ENCODE measurements around the gene TNS4.

TNS4 gene

DNA sequence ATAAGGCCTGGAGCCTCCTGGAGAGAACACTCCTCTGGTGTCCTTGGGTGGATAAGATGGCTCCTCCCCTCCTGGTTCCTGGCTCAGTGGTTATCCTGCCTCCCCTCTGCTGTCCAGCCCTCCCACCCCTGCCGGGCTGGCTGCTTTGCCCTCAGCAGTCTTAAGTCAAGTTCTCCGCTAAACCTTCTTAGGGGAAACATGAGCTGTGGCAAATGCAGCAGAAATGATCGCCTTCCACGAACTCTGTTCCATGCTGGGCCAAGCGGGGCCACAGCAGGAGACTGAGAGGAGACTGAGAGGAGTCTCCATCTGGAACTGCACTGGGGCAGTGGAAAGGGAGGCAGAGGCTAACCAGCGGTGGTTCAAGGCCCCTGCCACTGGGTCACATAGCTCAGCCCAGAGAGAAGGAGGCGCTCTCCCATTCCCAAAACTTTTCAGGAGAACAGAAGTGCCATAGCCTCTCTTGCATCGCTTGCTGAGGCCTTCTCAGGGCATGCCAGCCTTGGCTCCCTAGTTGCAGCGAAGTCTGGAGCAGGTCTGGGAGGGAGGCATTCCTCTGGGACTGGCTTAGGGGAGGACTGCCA lies 26.9 kb downstream of the TNS4 start:
- no peaks in the 10 kb centered on the region for H3K36me3 ChIP-seq (replicated peaks; ENCODE audit: insufficient read depth, low read length)
- no peaks in the 10 kb centered on the region for H3F3A ChIP-seq (ENCODE audit: insufficient read depth, low read length)
- no peaks in the 10 kb centered on the region for H3K79me2 ChIP-seq (ENCODE audit: low read length)
- peaks cover 35% of the 10 kb centered on the region for H3K27me3 ChIP-seq (replicated peaks; ENCODE audit: insufficient read depth, low read length)
- DNase-seq: no peak
- no peaks in the 10 kb centered on the region for H3K4me1 ChIP-seq (ENCODE audit: low read length)
- H2AFZ ChIP-seq (ENCODE audit: low read length): no peak overlapping the region
- no peak overlapping the region for H3K9ac ChIP-seq (ENCODE audit: low read length)
- no peaks in the 10 kb centered on the region for H3K9me3 ChIP-seq (replicated peaks; ENCODE audit: insufficient read depth, low read length)
- H4K20me1 ChIP-seq (ENCODE audit: insufficient read depth, low read length): no peaks in the 10 kb centered on the region
- no peak overlapping the region for H3K4me2 ChIP-seq (ENCODE audit: low read depth, low read length)
- H3K4me3 ChIP-seq (ENCODE audit: low read length): no peak overlapping the region
- TF ChIP-seq EZH2 (optimal IDR thresholded peaks at IDR 0.05; ENCODE audit: low read depth, low read length): no peak
- TF ChIP-seq EZH2phosphoT487 (IDR thresholded peaks at IDR 0.05; ENCODE audit: low read length): no peak
- TF ChIP-seq, protein P1, sequence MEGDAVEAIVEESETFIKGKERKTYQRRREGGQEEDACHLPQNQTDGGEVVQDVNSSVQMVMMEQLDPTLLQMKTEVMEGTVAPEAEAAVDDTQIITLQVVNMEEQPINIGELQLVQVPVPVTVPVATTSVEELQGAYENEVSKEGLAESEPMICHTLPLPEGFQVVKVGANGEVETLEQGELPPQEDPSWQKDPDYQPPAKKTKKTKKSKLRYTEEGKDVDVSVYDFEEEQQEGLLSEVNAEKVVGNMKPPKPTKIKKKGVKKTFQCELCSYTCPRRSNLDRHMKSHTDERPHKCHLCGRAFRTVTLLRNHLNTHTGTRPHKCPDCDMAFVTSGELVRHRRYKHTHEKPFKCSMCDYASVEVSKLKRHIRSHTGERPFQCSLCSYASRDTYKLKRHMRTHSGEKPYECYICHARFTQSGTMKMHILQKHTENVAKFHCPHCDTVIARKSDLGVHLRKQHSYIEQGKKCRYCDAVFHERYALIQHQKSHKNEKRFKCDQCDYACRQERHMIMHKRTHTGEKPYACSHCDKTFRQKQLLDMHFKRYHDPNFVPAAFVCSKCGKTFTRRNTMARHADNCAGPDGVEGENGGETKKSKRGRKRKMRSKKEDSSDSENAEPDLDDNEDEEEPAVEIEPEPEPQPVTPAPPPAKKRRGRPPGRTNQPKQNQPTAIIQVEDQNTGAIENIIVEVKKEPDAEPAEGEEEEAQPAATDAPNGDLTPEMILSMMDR (IDR thresholded peaks at IDR 0.05; ENCODE audit: low read length): no peak
- H3K9me2 ChIP-seq (replicated peaks; ENCODE audit: insufficient read depth, low read length): no peaks in the 10 kb centered on the region
- no peak overlapping the region for H3K27ac ChIP-seq (ENCODE audit: low read length)

GRCh38 chr17:40473573-40474365 lies 27.7 kb downstream of the TNS4 start:
- H3K9me3 ChIP-seq (replicated peaks; ENCODE audit: insufficient read depth, low read length): no peaks in the 10 kb centered on the region
- no peak overlapping the region for H3K4me2 ChIP-seq (ENCODE audit: low read depth, low read length)
- no peak overlapping the region for H2AFZ ChIP-seq (ENCODE audit: low read length)
- no peak for TF ChIP-seq EZH2 (optimal IDR thresholded peaks at IDR 0.05; ENCODE audit: low read depth, low read length)
- TF ChIP-seq, protein P1 (IDR thresholded peaks at IDR 0.05; ENCODE audit: low read length): no peak
- no peak for TF ChIP-seq EZH2phosphoT487 (IDR thresholded peaks at IDR 0.05; ENCODE audit: low read length)
- H3K4me1 ChIP-seq (ENCODE audit: low read length): no peaks in the 10 kb centered on the region
- H3K9ac ChIP-seq (ENCODE audit: low read length): no peak overlapping the region
- DNase-seq: no peak
- H3K4me3 ChIP-seq (ENCODE audit: low read length): no peak overlapping the region
- no peak overlapping the region for H3K27ac ChIP-seq (ENCODE audit: low read length)
- no peaks in the 10 kb centered on the region for H3K9me2 ChIP-seq (replicated peaks; ENCODE audit: insufficient read depth, low read length)
- H3K79me2 ChIP-seq (ENCODE audit: low read length): no peaks in the 10 kb centered on the region
- H3K36me3 ChIP-seq (replicated peaks; ENCODE audit: insufficient read depth, low read length): no peaks in the 10 kb centered on the region
- no peaks in the 10 kb centered on the region for H3F3A ChIP-seq (ENCODE audit: insufficient read depth, low read length)
- H4K20me1 ChIP-seq (ENCODE audit: insufficient read depth, low read length): no peaks in the 10 kb centered on the region
- H3K27me3 ChIP-seq (replicated peaks; ENCODE audit: insufficient read depth, low read length): peaks cover 37% of the 10 kb centered on the region

- H2AFZ ChIP-seq (ENCODE audit: low read length): no peak overlapping the region
- H4K20me1 ChIP-seq (ENCODE audit: insufficient read depth, low read length): no peaks in the 10 kb centered on the region
- TF ChIP-seq EZH2phosphoT487 (IDR thresholded peaks at IDR 0.05; ENCODE audit: low read length) (no peak), EZH2 (optimal IDR thresholded peaks at IDR 0.05; ENCODE audit: low read depth, low read length) (no peak)
- TF ChIP-seq, protein P1 (IDR thresholded peaks at IDR 0.05; ENCODE audit: low read length): no peak
- no peaks in the 10 kb centered on the region for H3K79me2 ChIP-seq (ENCODE audit: low read length)
- no peak for DNase-seq
- no peaks in the 10 kb centered on the region for H3K36me3 ChIP-seq (replicated peaks; ENCODE audit: insufficient read depth, low read length)
- H3F3A ChIP-seq (ENCODE audit: insufficient read depth, low read length): no peaks in the 10 kb centered on the region
- no peak overlapping the region for H3K27ac ChIP-seq (ENCODE audit: low read length)
- no peaks in the 10 kb centered on the region for H3K4me1 ChIP-seq (ENCODE audit: low read length)
- H3K27me3 ChIP-seq (replicated peaks; ENCODE audit: insufficient read depth, low read length): peaks cover 37% of the 10 kb centered on the region
- H3K9me3 ChIP-seq (replicated peaks; ENCODE audit: insufficient read depth, low read length): no peaks in the 10 kb centered on the region
- no peak overlapping the region for H3K4me2 ChIP-seq (ENCODE audit: low read depth, low read length)
- H3K9ac ChIP-seq (ENCODE audit: low read length): no peak overlapping the region
- H3K4me3 ChIP-seq (ENCODE audit: low read length): no peak overlapping the region
- H3K9me2 ChIP-seq (replicated peaks; ENCODE audit: insufficient read depth, low read length): no peaks in the 10 kb centered on the region
Observed at GRCh38 chr17:40472733-40473452, 28.5 kb downstream of the TNS4 start.
